Osteocyte (in vitro differentiated cells): ENCODE data around the gene LCMT1. TPM values are rescaled to one million over a fixed set of nuclear protein-coding genes. Genes with fewer than 3 reads are reported as not detected.

ENCODE experiments used
- DNase-seq: peaks from one replicate; pipeline ENCODE4 v3.0.0; 2021; ENCODE audit warnings: mixed read lengths; ENCODE audit not compliant: unreplicated experiment; ENCODE audit errors: extremely low spot score
- H3K27ac Mint-ChIP-seq: one replicate; pipeline ENCODE4 v1.8.0; 2021; ENCODE audit warnings: mild to moderate bottlenecking, mixed read lengths; ENCODE audit not compliant: unreplicated experiment
- H3K27me3 Mint-ChIP-seq: one replicate; pipeline ENCODE4 v1.8.0; 2021; ENCODE audit warnings: mixed read lengths; ENCODE audit not compliant: unreplicated experiment
- H3K36me3 Mint-ChIP-seq: one replicate; pipeline ENCODE4 v1.8.0; 2021; ENCODE audit warnings: mixed read lengths; ENCODE audit not compliant: unreplicated experiment
- H3K4me1 Mint-ChIP-seq: one replicate; pipeline ENCODE4 v1.8.0; 2021; ENCODE audit warnings: mixed read lengths; ENCODE audit not compliant: unreplicated experiment
- H3K4me3 Mint-ChIP-seq: one replicate; pipeline ENCODE4 v1.8.0; 2021; ENCODE audit warnings: mild to moderate bottlenecking, moderate library complexity, mixed read lengths; ENCODE audit not compliant: unreplicated experiment
- H3K9me3 Mint-ChIP-seq: one replicate; pipeline ENCODE4 v1.8.0; 2021; ENCODE audit warnings: mixed read lengths; ENCODE audit not compliant: unreplicated experiment
- CTCF ChIP-seq: fragments of 200-600 bp; sonication (generic); IDR thresholded peaks from 2 replicates; pipeline ENCODE4 v1.5.0; 2021; ENCODE audit warnings: antibody characterized with exemption, mild to moderate bottlenecking, moderate library complexity
- total RNA-seq: library from RNA; stranded (reverse); gene quantifications from 2 replicates; pipeline ENCODE4 v1.2.1, GENCODE V29; 2021

Gene LCMT1
- total RNA-seq, 1 donor from 2014 or later, result 52.2 TPM

GRCh38 chr16:25217112-25217511, 105.6 kb downstream of the LCMT1 start:
- TF ChIP-seq CTCF, result no peak
- Mint-ChIP-seq H3K27ac (no peak overlapping the region), H3K4me3 (no peak overlapping the region), H3K4me1 (no peaks in the 10 kb centered on the region), H3K36me3 (peaks cover 2% of the 10 kb centered on the region), H3K9me3 (no peaks in the 10 kb centered on the region), H3K27me3 (peaks cover 24% of the 10 kb centered on the region)
- no peak for DNase-seq

GRCh38 chr16:25217921-25218320, 106.4 kb downstream of the LCMT1 start:
- Mint-ChIP-seq H3K4me1 (no peaks in the 10 kb centered on the region), H3K36me3 (peaks cover under 1% of the 10 kb centered on the region), H3K9me3 (no peaks in the 10 kb centered on the region), H3K27me3 (peaks cover 23% of the 10 kb centered on the region), H3K4me3 (no peak overlapping the region), H3K27ac (no peak overlapping the region)
- no peak for TF ChIP-seq CTCF
- no peak for DNase-seq

- no peak for DNase-seq
These were observed 107.7 kb downstream of the LCMT1 start for GRCh38 chr16:25219070-25219737.

GRCh38 chr16:25222959-25223358, 111.4 kb downstream of the LCMT1 start:
- Mint-ChIP-seq H3K4me1 (peaks cover 3% of the 10 kb centered on the region), H3K4me3 (no peak overlapping the region), H3K27ac (no peak overlapping the region), H3K27me3 (peaks cover 6% of the 10 kb centered on the region), H3K36me3 (no peaks in the 10 kb centered on the region), H3K9me3 (no peaks in the 10 kb centered on the region)
- TF ChIP-seq CTCF, result no peak
- DNase-seq, result no peak

More at GRCh38 chr16:25219070-25219737, 107.7 kb downstream of the LCMT1 start:
- peaks cover 21% of the 10 kb centered on the region for H3K27me3 Mint-ChIP-seq
- H3K4me3 Mint-ChIP-seq, result no peak overlapping the region
- H3K36me3 Mint-ChIP-seq, result no peaks in the 10 kb centered on the region
- H3K4me1 Mint-ChIP-seq, result no peaks in the 10 kb centered on the region
- TF ChIP-seq CTCF, result no peak
- H3K9me3 Mint-ChIP-seq, result no peaks in the 10 kb centered on the region
- H3K27ac Mint-ChIP-seq, result no peak overlapping the region

GRCh38 chr16:25223964-25224363, 112.4 kb downstream of the LCMT1 start:
- no peak overlapping the region for H3K4me3 Mint-ChIP-seq
- H3K27me3 Mint-ChIP-seq, result no peaks in the 10 kb centered on the region
- H3K9me3 Mint-ChIP-seq, result no peaks in the 10 kb centered on the region
- no peaks in the 10 kb centered on the region for H3K36me3 Mint-ChIP-seq
- DNase-seq, result no peak
- no peak for TF ChIP-seq CTCF
- no peak overlapping the region for H3K27ac Mint-ChIP-seq
- H3K4me1 Mint-ChIP-seq, result peaks cover 3% of the 10 kb centered on the region
